Measurements from ENCODE around the gene AGFG2.
A peak's percentile ranks its signal among the peaks of the same experiment; 100 is the strongest.
"Not testable (repeated sequence)": the region's sequence is repeated elsewhere in the genome, so short reads cannot be mapped to it uniquely, and the experiment has no call there.

AGFG2 gene

DNA sequence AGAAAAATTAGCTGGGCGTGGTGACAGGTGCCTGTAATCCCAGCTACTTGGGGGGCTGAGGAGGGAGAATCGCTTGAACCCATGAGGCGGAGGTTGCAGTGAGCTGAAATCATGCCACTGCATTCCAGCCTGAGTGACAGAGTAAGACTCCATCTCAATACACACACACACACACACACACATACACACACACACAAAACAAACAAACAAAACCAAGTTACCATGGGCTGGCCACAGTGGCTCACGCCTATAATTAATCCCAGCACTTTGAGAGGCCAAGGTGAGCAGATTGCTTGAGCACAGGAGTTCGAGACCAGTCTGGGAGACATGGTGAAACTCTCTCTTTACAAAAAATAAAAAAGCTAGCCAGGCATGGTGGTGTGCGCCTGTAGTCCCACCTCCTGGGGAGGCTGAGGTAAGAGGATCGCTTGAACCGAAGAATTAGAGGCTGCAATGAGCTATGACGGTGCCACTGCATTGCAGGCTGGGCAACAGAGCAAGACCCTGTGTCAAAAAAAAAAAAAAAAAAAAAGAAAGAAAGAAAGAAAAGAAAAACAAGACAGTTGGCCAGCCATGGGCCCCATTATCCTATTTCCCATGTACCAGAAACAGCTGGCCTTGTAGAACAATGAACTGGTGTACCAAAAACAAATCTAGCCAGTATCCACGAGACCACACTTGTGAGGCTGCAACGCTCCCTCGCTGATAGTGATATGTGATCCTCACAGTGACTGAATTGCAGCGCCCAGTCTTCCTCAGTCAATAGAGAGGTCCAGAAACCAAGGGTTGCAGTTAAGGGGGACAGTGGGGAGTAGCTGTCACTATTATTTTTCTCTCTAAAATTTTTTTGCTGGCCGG is 6.6 kb upstream of the AGFG2 start:
- H3K27me3 ChIP-seq (ENCODE audit: insufficient read depth, low read length, poor library complexity, severe bottlenecking) = no peaks in the 10 kb centered on the region
- no peaks in the 10 kb centered on the region for H4K20me1 ChIP-seq (ENCODE audit: insufficient read depth, low read length, poor library complexity, severe bottlenecking)
- no peaks in the 10 kb centered on the region for H3K79me2 ChIP-seq (ENCODE audit: insufficient read depth, low read length)
- no peaks in the 10 kb centered on the region for H3K36me3 ChIP-seq (ENCODE audit: insufficient read depth, low read length)
- no peaks in the 10 kb centered on the region for H3K9me3 ChIP-seq (ENCODE audit: insufficient read depth, low read depth, low read length)
- H3F3A ChIP-seq (ENCODE audit: low read depth) = no peaks in the 10 kb centered on the region
- H3K9ac ChIP-seq (ENCODE audit: low read depth, low read length, poor library complexity, severe bottlenecking) = no peak overlapping the region
- H3K4me1 ChIP-seq (ENCODE audit: insufficient read depth, low read length, poor library complexity, severe bottlenecking) = no peaks in the 10 kb centered on the region
- TF ChIP-seq, protein P1, sequence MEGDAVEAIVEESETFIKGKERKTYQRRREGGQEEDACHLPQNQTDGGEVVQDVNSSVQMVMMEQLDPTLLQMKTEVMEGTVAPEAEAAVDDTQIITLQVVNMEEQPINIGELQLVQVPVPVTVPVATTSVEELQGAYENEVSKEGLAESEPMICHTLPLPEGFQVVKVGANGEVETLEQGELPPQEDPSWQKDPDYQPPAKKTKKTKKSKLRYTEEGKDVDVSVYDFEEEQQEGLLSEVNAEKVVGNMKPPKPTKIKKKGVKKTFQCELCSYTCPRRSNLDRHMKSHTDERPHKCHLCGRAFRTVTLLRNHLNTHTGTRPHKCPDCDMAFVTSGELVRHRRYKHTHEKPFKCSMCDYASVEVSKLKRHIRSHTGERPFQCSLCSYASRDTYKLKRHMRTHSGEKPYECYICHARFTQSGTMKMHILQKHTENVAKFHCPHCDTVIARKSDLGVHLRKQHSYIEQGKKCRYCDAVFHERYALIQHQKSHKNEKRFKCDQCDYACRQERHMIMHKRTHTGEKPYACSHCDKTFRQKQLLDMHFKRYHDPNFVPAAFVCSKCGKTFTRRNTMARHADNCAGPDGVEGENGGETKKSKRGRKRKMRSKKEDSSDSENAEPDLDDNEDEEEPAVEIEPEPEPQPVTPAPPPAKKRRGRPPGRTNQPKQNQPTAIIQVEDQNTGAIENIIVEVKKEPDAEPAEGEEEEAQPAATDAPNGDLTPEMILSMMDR (conservative IDR thresholded peaks at IDR 0.05; ENCODE audit: low read length) = no peak
- TF ChIP-seq EZH2phosphoT487 (IDR thresholded peaks at IDR 0.05; ENCODE audit: borderline replicate concordance) = no peak
- no peak overlapping the region for H3K4me3 ChIP-seq (ENCODE audit: low read length, poor library complexity, severe bottlenecking)
- no peak overlapping the region for H2AFZ ChIP-seq (ENCODE audit: low read length)
- no peak overlapping the region for H3K4me2 ChIP-seq (ENCODE audit: low read depth, low read length, poor library complexity, severe bottlenecking)
- no peaks in the 10 kb centered on the region for H3K9me2 ChIP-seq (replicated peaks; ENCODE audit: low read depth, low read length)

- Histone ChIP-seq H3K79me2 (ENCODE audit: insufficient read depth, low read length) (peaks cover 11% of the 10 kb centered on the region), H3K4me1 (ENCODE audit: insufficient read depth, low read length, poor library complexity, severe bottlenecking) (peaks cover 16% of the 10 kb centered on the region)
- H3K27me3 ChIP-seq (ENCODE audit: insufficient read depth, low read length, poor library complexity, severe bottlenecking); H3K9me2 ChIP-seq (replicated peaks; ENCODE audit: low read depth, low read length); H3K36me3 ChIP-seq (ENCODE audit: insufficient read depth, low read length); H3K9me3 ChIP-seq (ENCODE audit: insufficient read depth, low read depth, low read length); H3K9ac ChIP-seq (ENCODE audit: low read depth, low read length, poor library complexity, severe bottlenecking); H2AFZ ChIP-seq (ENCODE audit: low read length); H3F3A ChIP-seq (ENCODE audit: low read depth); H4K20me1 ChIP-seq (ENCODE audit: insufficient read depth, low read length, poor library complexity, severe bottlenecking); H3K4me3 ChIP-seq (ENCODE audit: low read length, poor library complexity, severe bottlenecking); H3K4me2 ChIP-seq (ENCODE audit: low read depth, low read length, poor library complexity, severe bottlenecking): not testable (repeated sequence)
These were observed 3.0 kb upstream of the AGFG2 start for GRCh38 chr7:100535982-100536381.

DNA sequence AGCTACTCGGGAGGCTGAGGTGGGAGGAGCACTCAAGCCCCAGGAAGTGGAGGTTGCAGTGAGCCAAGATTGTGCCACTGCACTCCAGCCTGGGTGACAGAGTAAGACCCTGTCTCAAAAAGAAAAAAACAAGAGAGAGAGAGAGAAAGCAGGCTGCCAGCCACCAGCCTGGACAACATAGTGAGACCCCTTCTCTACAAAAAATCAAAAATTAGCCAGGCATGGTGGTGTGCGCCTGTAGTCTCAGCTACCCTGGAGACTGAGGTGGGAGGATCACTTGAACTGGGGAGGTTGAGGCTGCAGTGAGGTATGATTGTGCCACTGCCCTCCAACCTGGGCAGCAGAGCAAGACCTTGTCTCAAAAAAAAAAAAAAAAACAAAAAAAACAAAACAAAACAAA is 2.3 kb upstream of the AGFG2 start:
- not testable (repeated sequence) for H3K9me2 ChIP-seq (replicated peaks; ENCODE audit: low read depth, low read length); H3K9ac ChIP-seq (ENCODE audit: low read depth, low read length, poor library complexity, severe bottlenecking); H4K20me1 ChIP-seq (ENCODE audit: insufficient read depth, low read length, poor library complexity, severe bottlenecking); H3K36me3 ChIP-seq (ENCODE audit: insufficient read depth, low read length); H3K27me3 ChIP-seq (ENCODE audit: insufficient read depth, low read length, poor library complexity, severe bottlenecking); H2AFZ ChIP-seq (ENCODE audit: low read length); H3K4me3 ChIP-seq (ENCODE audit: low read length, poor library complexity, severe bottlenecking); H3F3A ChIP-seq (ENCODE audit: low read depth); H3K9me3 ChIP-seq (ENCODE audit: insufficient read depth, low read depth, low read length); H3K4me2 ChIP-seq (ENCODE audit: low read depth, low read length, poor library complexity, severe bottlenecking)
- peaks cover 19% of the 10 kb centered on the region for H3K4me1 ChIP-seq (ENCODE audit: insufficient read depth, low read length, poor library complexity, severe bottlenecking)
- peaks cover 11% of the 10 kb centered on the region for H3K79me2 ChIP-seq (ENCODE audit: insufficient read depth, low read length)

DNA sequence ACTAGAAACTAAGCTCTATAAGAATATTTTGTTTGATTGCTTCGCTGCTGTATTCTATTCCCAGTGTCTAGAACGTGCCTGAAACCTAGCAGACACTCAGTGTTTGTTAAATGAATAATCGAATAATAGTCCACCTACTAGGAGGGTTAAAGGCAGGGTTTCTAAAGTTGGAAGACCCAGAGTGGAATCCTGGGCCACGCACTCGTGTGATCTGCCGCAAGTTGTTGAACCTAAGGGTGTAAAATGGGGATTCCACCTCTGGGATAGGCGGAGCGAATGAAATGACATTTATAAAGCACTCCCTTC is 702 bp upstream of the AGFG2 start:
- peaks cover 20% of the 10 kb centered on the region for H3K4me1 ChIP-seq (ENCODE audit: insufficient read depth, low read length, poor library complexity, severe bottlenecking)
- H3K36me3 ChIP-seq (ENCODE audit: insufficient read depth, low read length) = no peaks in the 10 kb centered on the region
- H3K4me3 ChIP-seq (ENCODE audit: low read length, poor library complexity, severe bottlenecking) = peak overlapping the region; percentile 77
- H3K79me2 ChIP-seq (ENCODE audit: insufficient read depth, low read length) = peaks cover 13% of the 10 kb centered on the region
- no peaks in the 10 kb centered on the region for H3K9me3 ChIP-seq (ENCODE audit: insufficient read depth, low read depth, low read length)
- no peaks in the 10 kb centered on the region for H3K27me3 ChIP-seq (ENCODE audit: insufficient read depth, low read length, poor library complexity, severe bottlenecking)
- 0 out of 2 replicates have a peak, but pooled peaks cover 3% of the 10 kb centered on the region for H3F3A ChIP-seq (ENCODE audit: low read depth)
- peak overlapping the region; percentile 65 for H3K9ac ChIP-seq (ENCODE audit: low read depth, low read length, poor library complexity, severe bottlenecking)
- TF ChIP-seq EZH2phosphoT487 (IDR thresholded peaks at IDR 0.05; ENCODE audit: borderline replicate concordance) = no peak
- TF ChIP-seq, protein P1 (conservative IDR thresholded peaks at IDR 0.05; ENCODE audit: low read length) = no peak
- H3K9me2 ChIP-seq (replicated peaks; ENCODE audit: low read depth, low read length) = no peaks in the 10 kb centered on the region
- peak overlapping the region; percentile 99 for H3K4me2 ChIP-seq (ENCODE audit: low read depth, low read length, poor library complexity, severe bottlenecking)
- no peaks in the 10 kb centered on the region for H4K20me1 ChIP-seq (ENCODE audit: insufficient read depth, low read length, poor library complexity, severe bottlenecking)
- peak overlapping the region; percentile 97 for H2AFZ ChIP-seq (ENCODE audit: low read length)
